Liver (tissue), 9 donors: Measurements from ENCODE around the gene ELK4. TPM values are rescaled to one million over a fixed set of nuclear protein-coding genes. Genes with fewer than 3 reads are reported as not detected.

Experiments
- DNase-seq: peaks from one replicate; pipeline ENCODE4 v3.0.0-alpha.2; 2017; ENCODE audit warnings: low spot score
- H3K27ac ChIP-seq, 2 donors: one replicate each; pipeline ENCODE4 v1.7.0; 2013; ENCODE audit warnings: inconsistent platforms in 2 of 2, low read length in 2 of 2, control low read depth in 1 of 2, low read depth in 1 of 2, mild to moderate bottlenecking in 1 of 2
- H3K27me3 ChIP-seq, 4 donors: one replicate each; pipeline versions ENCODE4 v1.6.1 to v1.7.0; 2013; ENCODE audit warnings: low read length in 3 of 4, inconsistent platforms in 1 of 4, mild to moderate bottlenecking in 1 of 4, moderate library complexity in 1 of 4; ENCODE audit not compliant: control insufficient read depth in 4 of 4, insufficient read depth in 4 of 4
- H3K36me3 ChIP-seq, 4 donors: one replicate each; pipeline versions ENCODE4 v1.6.1 to v1.7.0; 2013; ENCODE audit warnings: low read length in 3 of 4, mild to moderate bottlenecking in 3 of 4, low read depth in 1 of 4, moderate library complexity in 1 of 4; ENCODE audit not compliant: control insufficient read depth in 4 of 4, insufficient read depth in 3 of 4
- H3K4me1 ChIP-seq, 4 donors: one replicate each; pipeline versions ENCODE4 v1.6.1 to v1.7.0; 2013; ENCODE audit warnings: low read length in 3 of 4, mild to moderate bottlenecking in 3 of 4, moderate library complexity in 1 of 4; ENCODE audit not compliant: control insufficient read depth in 4 of 4, insufficient read depth in 4 of 4
- H3K4me3 ChIP-seq, 3 donors: one replicate each; pipeline versions ENCODE4 v1.6.1 to v1.7.0; 2013; ENCODE audit warnings: low read length in 3 of 3, control low read depth in 1 of 3, low read depth in 1 of 3, mild to moderate bottlenecking in 1 of 3
- H3K9ac ChIP-seq, 2 donors: one replicate each; pipeline ENCODE4 v1.7.0; 2013; ENCODE audit warnings: low read length in 2 of 2, mild to moderate bottlenecking in 2 of 2, moderate library complexity in 2 of 2, control low read depth in 1 of 2, low read depth in 1 of 2
- H3K9me3 ChIP-seq, 4 donors: one replicate each; pipeline versions ENCODE4 v1.6.1 to v1.7.0; 2013; ENCODE audit warnings: low read length in 3 of 4; ENCODE audit not compliant: control insufficient read depth in 4 of 4
- CTCF ChIP-seq: fragments of 150-350 bp; IDR thresholded peaks from 2 replicates; pipeline ENCODE4 v1.5.1; 2017; ENCODE audit warnings: improper control_type of control experiment, low read depth, low read length; ENCODE audit not compliant: missing input control
- EGR1 ChIP-seq, 2 donors: IDR thresholded peaks; 2 replicates each; pipeline ENCODE4 v1.6.1; 2016 to 2018; ENCODE audit warnings: antibody characterized with exemption in 2 of 2, low read depth in 2 of 2
- FOXA1 ChIP-seq: IDR thresholded peaks from 2 replicates; pipeline ENCODE4 v1.6.1; 2016; ENCODE audit warnings: antibody characterized with exemption
- FOXA2 ChIP-seq: IDR thresholded peaks from 2 replicates; pipeline ENCODE4 v1.6.1; 2016; ENCODE audit warnings: antibody characterized with exemption
- GABPA ChIP-seq, 2 donors: IDR thresholded peaks in 1 of 2; conservative IDR thresholded peaks in 1 of 2; 2 replicates each; pipeline ENCODE4 v1.6.1; 2016; ENCODE audit warnings: antibody characterized with exemption in 2 of 2, mild to moderate bottlenecking in 1 of 2, moderate library complexity in 1 of 2
- HNF4A ChIP-seq, 2 donors: conservative IDR thresholded peaks; 2 replicates each; pipeline ENCODE4 v1.6.1; 2016; ENCODE audit warnings: antibody characterized with exemption in 2 of 2, mild to moderate bottlenecking in 2 of 2
- HNF4G ChIP-seq: IDR thresholded peaks from 2 replicates; pipeline ENCODE4 v1.6.1; 2016; ENCODE audit warnings: antibody characterized with exemption
- JUND ChIP-seq, 2 donors: IDR thresholded peaks; 2 replicates each; pipeline ENCODE4 v1.6.1; 2016; ENCODE audit warnings: antibody characterized with exemption in 2 of 2
- NR2F2 ChIP-seq: IDR thresholded peaks from 2 replicates; pipeline ENCODE4 v1.6.1; 2016; ENCODE audit warnings: antibody characterized with exemption
- RAD21 ChIP-seq, 2 donors: IDR thresholded peaks; 2 replicates each; pipeline ENCODE4 v1.6.1; 2016; ENCODE audit warnings: antibody characterized with exemption in 2 of 2, mild to moderate bottlenecking in 2 of 2
- RXRA ChIP-seq, 2 donors: IDR thresholded peaks; 2 replicates each; pipeline ENCODE4 v1.6.1; 2017 to 2018; ENCODE audit warnings: antibody characterized with exemption in 2 of 2, mild to moderate bottlenecking in 1 of 2
- SP1 ChIP-seq: IDR thresholded peaks from 2 replicates; pipeline ENCODE4 v1.6.1; 2018; ENCODE audit warnings: antibody characterized with exemption, mild to moderate bottlenecking
- TAF1 ChIP-seq: conservative IDR thresholded peaks from 2 replicates; pipeline ENCODE4 v1.6.1; 2016; ENCODE audit warnings: antibody characterized with exemption, mild to moderate bottlenecking
- YY1 ChIP-seq: IDR thresholded peaks from 2 replicates; pipeline ENCODE4 v1.6.1; 2016; ENCODE audit warnings: antibody characterized with exemption, mild to moderate bottlenecking
- ZBTB33 ChIP-seq: IDR thresholded peaks from 2 replicates; pipeline ENCODE4 v1.6.1; 2016; ENCODE audit warnings: antibody characterized with exemption
- whole genome bisulfite sequencing: extraction: QIAGEN DNeasy Blood & Tissue Kit; methylation state at CpG from one replicate; pipeline ENCODE4 v1.1.7; 2013; 5-methylcytosine and 5-hydroxymethylcytosine counted together
- polyA plus RNA-seq, 2 donors: library from polyadenylated mRNA; stranded (reverse) in 1 of 2; unstranded in 1 of 2; fragments of 200-250 nt in 1 of 2; fragments of >200 nt in 1 of 2; fragmentation: Nextera tagmentation in 1 of 2; extraction: Ambion mirVana in 1 of 2; gene quantifications; one replicate each; pipeline versions ENCODE4 v1.2.1 to v1.2.3, GENCODE V29; 2013 to 2015
- total RNA-seq, 2 donors: library from RNA; depleted of rRNA; stranded (reverse); fragments of >200 nt; gene quantifications; one replicate each; pipeline ENCODE4 v1.2.3, GENCODE V29; 2014
- TF ChIP-seq, protein P1 (sequence below): IDR thresholded peaks from 2 replicates; pipeline ENCODE4 v1.6.1; 2016; ENCODE audit warnings: antibody characterized with exemption, mild to moderate bottlenecking
- TF ChIP-seq, protein P2 (sequence below): IDR thresholded peaks from 2 replicates; pipeline ENCODE4 v1.6.1; 2016; ENCODE audit warnings: antibody characterized with exemption
- TF ChIP-seq, protein P3 (sequence below): IDR thresholded peaks from 2 replicates; pipeline ENCODE4 v1.6.1; 2016; ENCODE audit warnings: antibody characterized with exemption
- donor health status: healthy.
- donor health status: healthy.
- donor health status: healthy.
- donor health status: healthy.
- donor health status: healthy.

ELK4 gene
- total and polyA plus RNA-seq, 4 donors, result 3.5 to 20.2 (median 6.9) TPM

- Histone ChIP-seq H3K4me3 (no peak overlapping the region), H3K27me3 (no peaks in the 10 kb centered on the region), H3K9ac (no peak overlapping the region), H3K4me1 (peaks cover 3 to 20% (median 16%) of the 10 kb centered on the region in 4 donors), H3K9me3 (no peaks in the 10 kb centered on the region), H3K36me3 (peaks cover 0 to 4% (median 0%) of the 10 kb centered on the region in 4 donors), H3K27ac (no peak overlapping the region)
- no peak for DNase-seq
- WGBS, result 97% methylated on average over 8 of the region's 8 CpGs
- TF ChIP-seq SP1 (no peak), TAF1 (no peak), FOXA2 (no peak), NR2F2 (no peak), JUND (IDR thresholded peaks at IDR 0.05) (no peak), GABPA (IDR thresholded peaks at IDR 0.05 in 1 of 2, conservative IDR thresholded peaks at IDR 0.05 in 1 of 2) (no peak), HNF4G (no peak), RAD21 (IDR thresholded peaks at IDR 0.05) (no peak), YY1 (no peak)
- TF ChIP-seq, protein P1, sequence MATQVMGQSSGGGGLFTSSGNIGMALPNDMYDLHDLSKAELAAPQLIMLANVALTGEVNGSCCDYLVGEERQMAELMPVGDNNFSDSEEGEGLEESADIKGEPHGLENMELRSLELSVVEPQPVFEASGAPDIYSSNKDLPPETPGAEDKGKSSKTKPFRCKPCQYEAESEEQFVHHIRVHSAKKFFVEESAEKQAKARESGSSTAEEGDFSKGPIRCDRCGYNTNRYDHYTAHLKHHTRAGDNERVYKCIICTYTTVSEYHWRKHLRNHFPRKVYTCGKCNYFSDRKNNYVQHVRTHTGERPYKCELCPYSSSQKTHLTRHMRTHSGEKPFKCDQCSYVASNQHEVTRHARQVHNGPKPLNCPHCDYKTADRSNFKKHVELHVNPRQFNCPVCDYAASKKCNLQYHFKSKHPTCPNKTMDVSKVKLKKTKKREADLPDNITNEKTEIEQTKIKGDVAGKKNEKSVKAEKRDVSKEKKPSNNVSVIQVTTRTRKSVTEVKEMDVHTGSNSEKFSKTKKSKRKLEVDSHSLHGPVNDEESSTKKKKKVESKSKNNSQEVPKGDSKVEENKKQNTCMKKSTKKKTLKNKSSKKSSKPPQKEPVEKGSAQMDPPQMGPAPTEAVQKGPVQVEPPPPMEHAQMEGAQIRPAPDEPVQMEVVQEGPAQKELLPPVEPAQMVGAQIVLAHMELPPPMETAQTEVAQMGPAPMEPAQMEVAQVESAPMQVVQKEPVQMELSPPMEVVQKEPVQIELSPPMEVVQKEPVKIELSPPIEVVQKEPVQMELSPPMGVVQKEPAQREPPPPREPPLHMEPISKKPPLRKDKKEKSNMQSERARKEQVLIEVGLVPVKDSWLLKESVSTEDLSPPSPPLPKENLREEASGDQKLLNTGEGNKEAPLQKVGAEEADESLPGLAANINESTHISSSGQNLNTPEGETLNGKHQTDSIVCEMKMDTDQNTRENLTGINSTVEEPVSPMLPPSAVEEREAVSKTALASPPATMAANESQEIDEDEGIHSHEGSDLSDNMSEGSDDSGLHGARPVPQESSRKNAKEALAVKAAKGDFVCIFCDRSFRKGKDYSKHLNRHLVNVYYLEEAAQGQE, result no peak
- TF ChIP-seq, protein P2, sequence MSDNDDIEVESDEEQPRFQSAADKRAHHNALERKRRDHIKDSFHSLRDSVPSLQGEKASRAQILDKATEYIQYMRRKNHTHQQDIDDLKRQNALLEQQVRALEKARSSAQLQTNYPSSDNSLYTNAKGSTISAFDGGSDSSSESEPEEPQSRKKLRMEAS, result no peak
Measured at GRCh38 chr1:205627956-205628355, 3.9 kb downstream of the ELK4 start.

- H3K4me1 ChIP-seq, result peaks cover 3 to 12% (median 8%) of the 10 kb centered on the region in 4 donors
- 82% methylated on average over 3 of the region's 3 CpGs for WGBS
- H3K9me3 ChIP-seq, result no peaks in the 10 kb centered on the region
- no peak overlapping the region for H3K27ac ChIP-seq
- H3K36me3 ChIP-seq, result peaks cover 3 to 7% (median 4%) of the 10 kb centered on the region in 4 donors
- no peak for DNase-seq
- TF ChIP-seq NR2F2, result no peak
- no peak for TF ChIP-seq EGR1 (IDR thresholded peaks at IDR 0.05; ENCODE audit: low read depth in 2 of 2)
- TF ChIP-seq, protein P2, result no peak
- TF ChIP-seq, protein P1, result no peak
- no peak for TF ChIP-seq TAF1
- no peak for TF ChIP-seq SP1
- TF ChIP-seq CTCF, result no peak
- no peak for TF ChIP-seq HNF4G
- TF ChIP-seq, protein P3, sequence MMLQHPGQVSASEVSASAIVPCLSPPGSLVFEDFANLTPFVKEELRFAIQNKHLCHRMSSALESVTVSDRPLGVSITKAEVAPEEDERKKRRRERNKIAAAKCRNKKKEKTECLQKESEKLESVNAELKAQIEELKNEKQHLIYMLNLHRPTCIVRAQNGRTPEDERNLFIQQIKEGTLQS, result no peak
- TF ChIP-seq RAD21 (IDR thresholded peaks at IDR 0.05), result no peak
- TF ChIP-seq HNF4A (conservative IDR thresholded peaks at IDR 0.05), result no peak
- no peak for TF ChIP-seq FOXA1
- TF ChIP-seq RXRA (IDR thresholded peaks at IDR 0.05), result no peak
- TF ChIP-seq ZBTB33, result no peak
- TF ChIP-seq JUND (IDR thresholded peaks at IDR 0.05), result no peak
- TF ChIP-seq YY1, result no peak
- TF ChIP-seq FOXA2, result no peak
- H3K4me3 ChIP-seq, result no peak overlapping the region
- no peak overlapping the region for H3K9ac ChIP-seq
- no peaks in the 10 kb centered on the region for H3K27me3 ChIP-seq
Measured at GRCh38 chr1:205626216-205626615, 5.6 kb downstream of the ELK4 start.
